ENCODE data around the gene CDH4.
"Not testable (repeated sequence)": the region's sequence is repeated elsewhere in the genome, so short reads cannot be mapped to it uniquely, and the experiment has no call there.

The CDH4 gene

GRCh38 chr20:61424628-61425420 lies 172.8 kb downstream of the CDH4 start:
- ATAC-seq (replicated peaks) (no peak), DNase-seq (no peak)
- H3K4me3 Mint-ChIP-seq, result no peak overlapping the region
- H3K4me1 Mint-ChIP-seq, result no peaks in the 10 kb centered on the region
- no peak overlapping the region for H3K27ac Mint-ChIP-seq
- peaks cover 2 to 8% of the 10 kb centered on the region in 2 donors for H3K9me3 Mint-ChIP-seq
- H3K27me3 Mint-ChIP-seq, result no peaks in the 10 kb centered on the region
- no peaks in the 10 kb centered on the region for H3K36me3 Mint-ChIP-seq

- not testable (repeated sequence) for ATAC-seq (replicated peaks); H3K36me3 Mint-ChIP-seq; H3K27ac Mint-ChIP-seq; H3K27me3 Mint-ChIP-seq; H3K9me3 Mint-ChIP-seq; H3K4me3 Mint-ChIP-seq; DNase-seq; H3K4me1 Mint-ChIP-seq
Observed at GRCh38 chr20:61425541-61425991, 173.5 kb downstream of the CDH4 start.

- no peak for ATAC-seq (replicated peaks)
- H3K4me3 Mint-ChIP-seq, result no peak overlapping the region
- no peaks in the 10 kb centered on the region for H3K27me3 Mint-ChIP-seq
- peaks cover 2 to 8% of the 10 kb centered on the region in 2 donors for H3K9me3 Mint-ChIP-seq
- H3K36me3 Mint-ChIP-seq, result no peaks in the 10 kb centered on the region
- H3K27ac Mint-ChIP-seq, result no peak overlapping the region
- no peak for DNase-seq
- no peaks in the 10 kb centered on the region for H3K4me1 Mint-ChIP-seq
Observed at GRCh38 chr20:61426352-61426751, 174.3 kb downstream of the CDH4 start.

GRCh38 chr20:61429458-61430227 lies 177.6 kb downstream of the CDH4 start:
- Mint-ChIP-seq H3K9me3 (peaks cover 2 to 8% of the 10 kb centered on the region in 2 donors), H3K27me3 (no peaks in the 10 kb centered on the region), H3K4me1 (no peaks in the 10 kb centered on the region), H3K4me3 (no peak overlapping the region), H3K36me3 (no peaks in the 10 kb centered on the region), H3K27ac (no peak overlapping the region)
- no peak for ATAC-seq (replicated peaks)
- DNase-seq, result no peak

GRCh38 chr20:61430228-61430624 lies 178.2 kb downstream of the CDH4 start:
- no peak for DNase-seq
- H3K4me3 Mint-ChIP-seq, result no peak overlapping the region

GRCh38 chr20:61433176-61433575 lies 181.1 kb downstream of the CDH4 start:
- Mint-ChIP-seq H3K4me3 (no peak overlapping the region), H3K9me3 (peaks cover 3 to 13% of the 10 kb centered on the region in 2 donors), H3K4me1 (no peaks in the 10 kb centered on the region), H3K36me3 (no peaks in the 10 kb centered on the region), H3K27me3 (peaks cover 5 to 22% of the 10 kb centered on the region in 2 donors), H3K27ac (no peak overlapping the region)
- no peak for ATAC-seq (replicated peaks)
- no peak for DNase-seq

More at GRCh38 chr20:61430228-61430624, 178.2 kb downstream of the CDH4 start:
- Mint-ChIP-seq H3K4me1 (no peaks in the 10 kb centered on the region), H3K27ac (no peak overlapping the region), H3K27me3 (peaks cover 0 to 3% of the 10 kb centered on the region in 2 donors), H3K36me3 (no peaks in the 10 kb centered on the region), H3K9me3 (peaks cover 2 to 8% of the 10 kb centered on the region in 2 donors)
- no peak for ATAC-seq (replicated peaks)

- peaks cover 5 to 22% of the 10 kb centered on the region in 2 donors for H3K27me3 Mint-ChIP-seq
- H3K4me1 Mint-ChIP-seq, result no peaks in the 10 kb centered on the region
- peaks cover 1 to 13% of the 10 kb centered on the region in 2 donors for H3K9me3 Mint-ChIP-seq
- H3K4me3 Mint-ChIP-seq, result no peak overlapping the region
- no peaks in the 10 kb centered on the region for H3K36me3 Mint-ChIP-seq
- DNase-seq, result no peak
- H3K27ac Mint-ChIP-seq, result no peak overlapping the region
- ATAC-seq (replicated peaks), result no peak
Observed at GRCh38 chr20:61433816-61434215, 181.8 kb downstream of the CDH4 start.

- Mint-ChIP-seq H3K36me3 (no peaks in the 10 kb centered on the region), H3K27ac (no peak overlapping the region), H3K27me3 (peaks cover 5 to 22% of the 10 kb centered on the region in 2 donors), H3K9me3 (peaks cover 1 to 9% of the 10 kb centered on the region in 2 donors), H3K4me3 (no peak overlapping the region), H3K4me1 (no peaks in the 10 kb centered on the region)
- ATAC-seq (replicated peaks) (no peak), DNase-seq (no peak)
Observed at GRCh38 chr20:61434341-61434781, 182.3 kb downstream of the CDH4 start.

GRCh38 chr20:61435184-61435822 lies 183.2 kb downstream of the CDH4 start:
- H3K4me1 Mint-ChIP-seq, result no peaks in the 10 kb centered on the region
- H3K4me3 Mint-ChIP-seq, result no peak overlapping the region
- H3K36me3 Mint-ChIP-seq, result no peaks in the 10 kb centered on the region
- peaks cover 5 to 22% of the 10 kb centered on the region in 2 donors for H3K27me3 Mint-ChIP-seq
- ATAC-seq (replicated peaks) (no peak), DNase-seq (no peak)
- H3K9me3 Mint-ChIP-seq, result peaks cover 1 to 5% of the 10 kb centered on the region in 2 donors
- no peak overlapping the region for H3K27ac Mint-ChIP-seq

GRCh38 chr20:61435823-61436220 lies 183.8 kb downstream of the CDH4 start:
- Mint-ChIP-seq H3K27ac (no peak overlapping the region), H3K4me1 (no peaks in the 10 kb centered on the region), H3K27me3 (peaks cover 5 to 22% of the 10 kb centered on the region in 2 donors), H3K36me3 (no peaks in the 10 kb centered on the region), H3K4me3 (no peak overlapping the region), H3K9me3 (peaks cover 1 to 5% of the 10 kb centered on the region in 2 donors)
- no peak for DNase-seq
- no peak for ATAC-seq (replicated peaks)

GRCh38 chr20:61436283-61436666 lies 184.2 kb downstream of the CDH4 start:
- ATAC-seq (replicated peaks) (no peak), DNase-seq (no peak)
- no peak overlapping the region for H3K4me3 Mint-ChIP-seq
- no peaks in the 10 kb centered on the region for H3K36me3 Mint-ChIP-seq
- H3K27me3 Mint-ChIP-seq, result peaks cover 5 to 22% of the 10 kb centered on the region in 2 donors
- no peaks in the 10 kb centered on the region for H3K4me1 Mint-ChIP-seq
- peaks cover 1 to 5% of the 10 kb centered on the region in 2 donors for H3K9me3 Mint-ChIP-seq
- H3K27ac Mint-ChIP-seq, result no peak overlapping the region

GRCh38 chr20:61436667-61437279 lies 184.7 kb downstream of the CDH4 start:
- Mint-ChIP-seq H3K27ac (no peak overlapping the region), H3K9me3 (peaks cover 1 to 5% of the 10 kb centered on the region in 2 donors)
- no peak for DNase-seq

GRCh38 chr20:61437280-61438206 lies 185.5 kb downstream of the CDH4 start:
- peaks cover 1 to 5% of the 10 kb centered on the region in 2 donors for H3K9me3 Mint-ChIP-seq
- H3K4me1 Mint-ChIP-seq, result no peaks in the 10 kb centered on the region
- DNase-seq, result no peak
- no peak for ATAC-seq (replicated peaks)
- no peak overlapping the region for H3K4me3 Mint-ChIP-seq
- H3K27me3 Mint-ChIP-seq, result peaks cover 5 to 22% of the 10 kb centered on the region in 2 donors
- H3K36me3 Mint-ChIP-seq, result no peaks in the 10 kb centered on the region
- no peak overlapping the region for H3K27ac Mint-ChIP-seq

More at GRCh38 chr20:61436667-61437279, 184.7 kb downstream of the CDH4 start:
- Mint-ChIP-seq H3K27me3 (peaks cover 5 to 22% of the 10 kb centered on the region in 2 donors), H3K36me3 (no peaks in the 10 kb centered on the region), H3K4me3 (no peak overlapping the region), H3K4me1 (no peaks in the 10 kb centered on the region)
- ATAC-seq (replicated peaks), result no peak
